GM10266 (cell line): ENCODE measurements around the gene FMN1.

ENCODE experiments used
- DNase-seq: peaks from one replicate; pipeline ENCODE4 v3.0.0; 2012; ENCODE audit errors: extremely low spot score
- TF ChIP-seq, protein P1 (sequence below): IDR thresholded peaks from 2 replicates; pipeline ENCODE4 v1.5.1; 2012; ENCODE audit warnings: mild to moderate bottlenecking, low read depth; ENCODE audit not compliant: control insufficient read depth, insufficient read depth; ENCODE audit errors: missing control alignments

The FMN1 gene

DNA sequence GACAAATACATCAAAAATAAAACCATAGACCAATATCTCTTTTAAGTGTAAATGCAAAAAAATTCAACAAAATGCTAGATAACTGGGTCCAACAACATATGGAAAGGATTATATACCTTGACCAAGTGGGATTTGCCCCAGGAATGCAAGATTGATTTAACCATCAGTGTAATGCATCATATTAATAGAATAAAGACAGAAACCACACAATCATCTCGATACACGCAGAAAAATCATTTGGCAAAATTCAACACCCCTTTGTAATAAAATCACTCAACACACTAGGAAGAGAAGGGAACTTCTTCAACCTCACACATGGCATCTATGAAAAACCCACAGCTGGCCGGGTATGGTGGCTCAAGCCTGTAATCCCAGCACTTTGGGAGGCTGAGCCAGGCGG lies 457.2 kb downstream of the FMN1 start:
- TF ChIP-seq, protein P1, sequence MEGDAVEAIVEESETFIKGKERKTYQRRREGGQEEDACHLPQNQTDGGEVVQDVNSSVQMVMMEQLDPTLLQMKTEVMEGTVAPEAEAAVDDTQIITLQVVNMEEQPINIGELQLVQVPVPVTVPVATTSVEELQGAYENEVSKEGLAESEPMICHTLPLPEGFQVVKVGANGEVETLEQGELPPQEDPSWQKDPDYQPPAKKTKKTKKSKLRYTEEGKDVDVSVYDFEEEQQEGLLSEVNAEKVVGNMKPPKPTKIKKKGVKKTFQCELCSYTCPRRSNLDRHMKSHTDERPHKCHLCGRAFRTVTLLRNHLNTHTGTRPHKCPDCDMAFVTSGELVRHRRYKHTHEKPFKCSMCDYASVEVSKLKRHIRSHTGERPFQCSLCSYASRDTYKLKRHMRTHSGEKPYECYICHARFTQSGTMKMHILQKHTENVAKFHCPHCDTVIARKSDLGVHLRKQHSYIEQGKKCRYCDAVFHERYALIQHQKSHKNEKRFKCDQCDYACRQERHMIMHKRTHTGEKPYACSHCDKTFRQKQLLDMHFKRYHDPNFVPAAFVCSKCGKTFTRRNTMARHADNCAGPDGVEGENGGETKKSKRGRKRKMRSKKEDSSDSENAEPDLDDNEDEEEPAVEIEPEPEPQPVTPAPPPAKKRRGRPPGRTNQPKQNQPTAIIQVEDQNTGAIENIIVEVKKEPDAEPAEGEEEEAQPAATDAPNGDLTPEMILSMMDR, result no peak
- DNase-seq, result no peak

DNA sequence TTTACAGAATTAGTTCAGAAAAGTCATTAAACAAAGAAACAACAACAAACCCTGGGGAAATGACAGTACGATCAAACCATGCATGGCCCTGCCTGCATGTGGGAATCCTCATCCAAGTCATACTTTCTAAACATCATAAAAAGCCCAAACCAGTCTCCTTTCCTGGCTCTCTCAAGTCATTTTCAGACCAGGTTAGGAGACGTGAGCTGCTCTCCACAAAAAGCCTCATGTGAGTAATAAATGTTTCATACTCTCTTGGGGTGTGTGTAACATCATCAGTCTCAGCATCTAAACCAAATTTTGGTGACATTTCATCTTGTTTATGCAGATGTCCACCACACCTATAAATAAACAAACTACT lies 457.8 kb downstream of the FMN1 start:
- TF ChIP-seq, protein P1, result no peak
- DNase-seq, result no peak

DNA sequence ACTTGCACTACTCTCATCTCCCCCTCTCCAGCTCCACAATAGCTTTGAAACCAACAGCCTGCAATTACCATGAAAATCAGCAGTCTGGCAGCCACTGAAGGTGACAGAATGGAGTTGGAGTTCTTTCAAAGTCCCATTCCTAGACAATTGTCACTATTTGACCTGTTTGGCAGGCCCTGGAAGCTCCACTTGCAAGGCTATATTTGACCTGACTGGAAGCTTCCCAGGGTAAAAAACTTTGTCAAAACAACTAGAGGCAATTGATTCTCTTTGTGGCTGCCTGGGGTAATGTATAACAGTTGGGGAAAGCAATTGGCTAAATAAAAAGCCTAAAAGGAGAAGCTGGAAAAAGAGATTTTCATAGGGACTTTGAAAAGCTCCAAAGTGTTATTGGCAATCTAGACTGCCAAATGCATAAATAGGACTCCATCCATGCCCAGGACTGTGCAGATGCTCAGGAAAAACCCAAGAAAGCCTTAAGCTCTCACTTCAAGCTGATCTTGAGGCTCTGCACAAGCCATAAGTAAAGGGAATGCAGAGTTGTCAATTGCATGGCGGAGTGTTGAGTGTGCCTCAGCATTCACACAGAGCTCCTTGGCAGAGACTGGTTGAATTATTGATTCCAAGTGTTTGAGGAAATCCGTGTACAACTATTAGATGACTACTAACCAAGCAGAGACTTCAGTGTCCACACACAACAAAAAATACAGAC lies 458.4 kb downstream of the FMN1 start:
- DNase-seq, result no peak
- TF ChIP-seq, protein P1, result no peak

DNA sequence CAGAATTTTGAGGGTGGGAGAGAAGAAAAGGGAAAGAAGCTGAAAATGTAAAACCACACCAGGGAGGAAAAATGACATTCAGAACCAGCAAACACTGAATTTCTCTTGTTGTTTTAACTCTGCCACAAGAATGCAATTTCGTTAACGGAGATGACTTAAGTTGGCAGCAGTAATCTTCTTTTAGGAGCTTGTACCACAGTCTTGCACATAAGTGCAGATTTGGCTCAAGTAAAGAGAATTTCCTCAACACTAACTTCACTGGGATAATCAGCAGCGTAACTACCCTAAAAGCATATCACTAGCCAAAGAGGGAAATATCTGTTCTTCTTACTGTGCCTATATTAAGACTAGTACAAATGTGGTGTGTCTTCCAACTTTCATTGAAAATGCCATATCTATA lies 461.2 kb downstream of the FMN1 start:
- TF ChIP-seq, protein P1, result no peak
- no peak for DNase-seq

DNA sequence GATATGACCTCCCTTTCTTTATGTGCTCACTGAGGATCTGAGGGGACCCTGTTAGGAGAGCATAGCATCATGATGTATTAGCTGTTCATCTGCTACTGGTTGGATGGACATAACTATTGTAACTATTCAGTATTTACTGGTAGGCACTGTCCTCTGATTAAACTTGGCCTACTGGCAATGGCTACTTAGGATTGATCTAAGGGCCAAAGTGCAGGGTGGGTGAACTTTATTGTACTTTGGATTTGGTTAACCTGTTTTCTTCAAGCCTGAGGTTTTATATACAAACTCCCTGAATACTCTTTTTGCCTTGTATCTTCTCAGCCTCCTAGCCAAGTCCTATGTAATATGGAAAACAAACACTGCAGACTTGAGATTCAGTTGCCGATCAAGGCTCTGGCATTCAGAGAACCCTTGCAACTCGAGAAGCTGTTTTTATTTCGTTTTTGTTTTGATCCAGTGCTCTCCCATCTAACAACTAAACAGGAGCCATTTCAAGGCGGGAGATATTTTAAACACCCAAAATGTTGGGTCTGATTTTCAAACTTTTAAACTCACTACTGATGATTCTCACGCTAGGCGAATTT lies 461.8 kb downstream of the FMN1 start:
- no peak for DNase-seq
- TF ChIP-seq, protein P1, result no peak

DNA sequence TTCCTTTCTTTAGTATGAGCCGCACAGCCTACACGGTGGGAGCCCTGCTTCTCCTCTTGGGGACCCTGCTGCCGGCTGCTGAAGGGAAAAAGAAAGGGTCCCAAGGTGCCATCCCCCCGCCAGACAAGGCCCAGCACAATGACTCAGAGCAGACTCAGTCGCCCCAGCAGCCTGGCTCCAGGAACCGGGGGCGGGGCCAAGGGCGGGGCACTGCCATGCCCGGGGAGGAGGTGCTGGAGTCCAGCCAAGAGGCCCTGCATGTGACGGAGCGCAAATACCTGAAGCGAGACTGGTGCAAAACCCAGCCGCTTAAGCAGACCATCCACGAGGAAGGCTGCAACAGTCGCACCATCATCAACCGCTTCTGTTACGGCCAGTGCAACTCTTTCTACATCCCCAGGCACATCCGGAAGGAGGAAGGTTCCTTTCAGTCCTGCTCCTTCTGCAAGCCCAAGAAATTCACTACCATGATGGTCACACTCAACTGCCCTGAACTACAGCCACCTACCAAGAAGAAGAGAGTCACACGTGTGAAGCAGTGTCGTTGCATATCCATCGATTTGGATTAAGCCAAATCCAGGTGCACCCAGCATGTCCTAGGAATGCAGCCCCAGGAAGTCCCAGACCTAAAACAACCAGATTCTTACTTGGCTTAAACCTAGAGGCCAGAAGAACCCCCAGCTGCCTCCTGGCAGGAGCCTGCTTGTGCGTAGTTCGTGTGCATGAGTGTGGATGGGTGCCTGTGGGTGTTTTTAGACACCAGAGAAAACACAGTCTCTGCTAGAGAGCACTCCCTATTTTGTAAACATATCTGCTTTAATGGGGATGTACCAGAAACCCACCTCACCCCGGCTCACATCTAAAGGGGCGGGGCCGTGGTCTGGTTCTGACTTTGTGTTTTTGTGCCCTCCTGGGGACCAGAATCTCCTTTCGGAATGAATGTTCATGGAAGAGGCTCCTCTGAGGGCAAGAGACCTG lies 463.5 kb downstream of the FMN1 start:
- TF ChIP-seq, protein P1, result no peak
- no peak for DNase-seq
